Subcutaneous abdominal adipose tissue (tissue), 5 donors: ENCODE measurements around the gene EPS8L2.

Source experiments
- H3K27ac ChIP-seq: one replicate; pipeline ENCODE4 v1.7.0; 2013; ENCODE audit warnings: low read depth, mild to moderate bottlenecking, inconsistent platforms, low read length, moderate library complexity
- H3K27me3 ChIP-seq, 5 donors: one replicate each; pipeline ENCODE4 v1.7.0; 2013; ENCODE audit warnings: low read length in 5 of 5, inconsistent platforms in 1 of 5; ENCODE audit not compliant: control insufficient read depth in 5 of 5, insufficient read depth in 4 of 5
- H3K36me3 ChIP-seq, 5 donors: one replicate each; pipeline ENCODE4 v1.7.0; 2013; ENCODE audit warnings: low read length in 5 of 5; ENCODE audit not compliant: control insufficient read depth in 5 of 5, insufficient read depth in 5 of 5
- H3K4me1 ChIP-seq, 5 donors: one replicate each; pipeline ENCODE4 v1.7.0; 2013; ENCODE audit warnings: low read length in 5 of 5, mild to moderate bottlenecking in 3 of 5, moderate library complexity in 1 of 5; ENCODE audit not compliant: control insufficient read depth in 5 of 5, insufficient read depth in 5 of 5
- H3K4me3 ChIP-seq, 5 donors: one replicate each; pipeline ENCODE4 v1.7.0; 2013; ENCODE audit warnings: low read length in 5 of 5, low read depth in 1 of 5
- H3K9ac ChIP-seq, 5 donors: one replicate each; pipeline ENCODE4 v1.7.0; 2013; ENCODE audit warnings: low read length in 5 of 5, mild to moderate bottlenecking in 4 of 5, moderate library complexity in 3 of 5
- H3K9me3 ChIP-seq, 5 donors: one replicate each; pipeline ENCODE4 v1.7.0; 2013; ENCODE audit warnings: low read length in 5 of 5; ENCODE audit not compliant: control insufficient read depth in 5 of 5
- donor health status: healthy.
- donor health status: healthy.
- donor health status: healthy.
- donor health status: healthy.
- donor health status: healthy.

The EPS8L2 gene

DNA sequence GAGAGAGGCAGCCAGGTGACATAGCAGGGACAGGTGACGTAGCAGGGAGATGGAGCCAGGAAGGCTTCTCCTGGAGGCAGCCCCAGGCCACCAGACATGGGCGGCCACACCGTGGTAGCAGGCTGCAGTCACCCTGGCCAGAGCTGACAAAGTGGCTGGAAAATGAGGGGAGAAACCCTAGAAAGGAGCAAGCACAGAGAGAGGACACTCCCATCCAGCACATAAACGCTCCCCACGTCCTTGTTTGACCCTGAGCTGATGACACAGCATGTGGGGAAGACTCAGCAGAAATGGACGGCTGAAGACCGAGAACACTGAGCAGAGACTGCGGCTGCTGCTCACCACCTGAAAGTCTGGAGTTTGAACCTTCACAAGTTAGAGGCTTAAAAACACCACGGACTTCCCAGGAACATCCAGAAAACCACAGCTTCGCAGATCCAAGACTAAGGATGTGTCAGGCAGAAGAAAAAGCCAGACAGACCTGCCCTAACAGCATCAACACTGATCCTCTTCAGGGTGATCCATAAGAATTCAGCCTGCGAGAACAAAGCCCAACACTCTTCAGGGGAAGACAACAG, 40.2 kb upstream of the EPS8L2 start:
- peak overlapping the region in 1 of 5 donors; percentile 48 for H3K9ac ChIP-seq
- no peak overlapping the region for H3K4me3 ChIP-seq
- H3K36me3 ChIP-seq = peaks cover 0 to 16% (median 9%) of the 10 kb centered on the region in 5 donors
- H3K27ac ChIP-seq = no peak overlapping the region
- H3K27me3 ChIP-seq = no peaks in the 10 kb centered on the region
- H3K9me3 ChIP-seq = no peaks in the 10 kb centered on the region
- peaks cover 3 to 15% (median 11%) of the 10 kb centered on the region in 5 donors for H3K4me1 ChIP-seq

DNA sequence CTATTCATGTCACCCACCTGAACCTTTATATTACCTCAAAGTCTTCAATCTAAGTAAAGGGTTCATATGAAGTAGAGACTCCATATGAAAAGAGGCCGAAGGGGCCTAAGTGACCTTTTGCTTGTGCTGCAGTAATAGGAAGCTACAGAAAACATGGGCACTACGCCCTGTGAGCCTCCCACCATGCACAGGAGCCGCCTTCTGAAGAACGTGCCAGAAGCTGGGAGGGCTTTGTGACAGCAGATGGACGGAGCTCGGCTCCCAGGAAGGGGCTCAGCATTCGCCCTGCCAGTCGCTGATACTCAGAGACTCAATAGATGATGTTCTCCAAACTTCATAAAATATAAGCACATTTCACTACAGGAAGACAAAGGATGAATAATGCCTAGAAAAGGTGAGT, 32.2 kb upstream of the EPS8L2 start:
- Histone ChIP-seq H3K9ac (no peak overlapping the region), H3K27ac (no peak overlapping the region), H3K4me1 (no peaks in the 10 kb centered on the region), H3K27me3 (no peaks in the 10 kb centered on the region), H3K36me3 (peaks cover 4 to 47% (median 33%) of the 10 kb centered on the region in 5 donors), H3K4me3 (no peak overlapping the region), H3K9me3 (no peaks in the 10 kb centered on the region)

- no peak overlapping the region for H3K4me3 ChIP-seq
- no peak overlapping the region for H3K9ac ChIP-seq
- H3K27ac ChIP-seq = no peak overlapping the region
- no peaks in the 10 kb centered on the region for H3K4me1 ChIP-seq
- H3K27me3 ChIP-seq = no peaks in the 10 kb centered on the region
- H3K36me3 ChIP-seq = peaks cover 4 to 51% (median 34%) of the 10 kb centered on the region in 5 donors
- no peaks in the 10 kb centered on the region for H3K9me3 ChIP-seq
Observed at GRCh38 chr11:674406-674805, 31.6 kb upstream of the EPS8L2 start.

DNA sequence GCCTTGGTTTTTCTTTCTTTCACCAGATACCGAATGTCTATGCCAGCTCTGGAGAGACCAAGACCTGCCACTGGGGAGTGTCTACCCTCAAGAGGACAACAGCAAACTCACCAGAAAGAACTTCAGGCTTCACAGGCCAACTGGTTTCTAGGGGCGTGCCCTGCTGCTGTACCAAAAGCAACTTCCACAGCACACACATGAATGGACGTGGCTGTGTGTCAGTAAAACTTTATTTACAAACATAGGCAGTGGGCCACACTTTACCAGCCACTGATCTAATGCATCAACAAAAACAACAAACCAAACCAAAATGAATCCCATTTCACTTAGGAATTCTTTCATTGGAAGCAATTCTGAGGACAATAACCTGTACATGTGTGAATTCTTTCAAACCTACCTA, 27.7 kb upstream of the EPS8L2 start:
- H3K4me1 ChIP-seq = peaks cover 0 to 4% (median 0%) of the 10 kb centered on the region in 5 donors

GRCh38 chr11:679271-680207, 26.5 kb upstream of the EPS8L2 start:
- no peaks in the 10 kb centered on the region for H3K27me3 ChIP-seq
- peaks cover 0 to 72% (median 38%) of the 10 kb centered on the region in 5 donors for H3K36me3 ChIP-seq
- H3K9ac ChIP-seq = no peak overlapping the region
- H3K27ac ChIP-seq = no peak overlapping the region
- H3K9me3 ChIP-seq = peaks cover 0 to 6% (median 0%) of the 10 kb centered on the region in 5 donors
- H3K4me1 ChIP-seq = peaks cover 0 to 4% (median 0%) of the 10 kb centered on the region in 5 donors
- no peak overlapping the region for H3K4me3 ChIP-seq

More for the DNA sequence above, 27.7 kb upstream of the EPS8L2 start:
- Histone ChIP-seq H3K27ac (no peak overlapping the region), H3K27me3 (no peaks in the 10 kb centered on the region), H3K36me3 (peaks cover 0 to 72% (median 43%) of the 10 kb centered on the region in 5 donors), H3K9ac (no peak overlapping the region), H3K9me3 (peaks cover 0 to 6% (median 0%) of the 10 kb centered on the region in 5 donors), H3K4me3 (no peak overlapping the region)

DNA sequence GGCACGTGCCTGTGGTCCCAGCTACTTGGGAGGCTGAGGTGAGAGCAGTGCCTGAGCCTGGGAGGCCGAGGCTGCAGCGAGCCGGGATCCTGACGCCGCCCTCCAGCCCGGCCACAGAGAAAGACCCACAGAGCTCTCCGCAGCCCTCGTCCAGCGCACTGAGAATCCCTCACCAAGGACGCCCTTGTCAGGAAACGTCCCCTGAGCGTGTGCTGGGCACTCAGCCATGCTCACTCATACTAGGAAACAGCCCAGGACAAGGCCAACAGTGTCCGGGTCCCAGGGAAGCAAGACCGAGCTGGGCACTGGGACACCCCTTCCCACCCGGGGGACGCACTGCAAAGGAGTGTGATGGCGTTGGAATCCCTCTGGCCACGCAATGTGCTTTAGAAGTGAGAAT, 25.6 kb upstream of the EPS8L2 start:
- Histone ChIP-seq H3K36me3 (peaks cover 0 to 71% (median 36%) of the 10 kb centered on the region in 5 donors), H3K9me3 (peaks cover 0 to 6% (median 0%) of the 10 kb centered on the region in 5 donors), H3K27me3 (no peaks in the 10 kb centered on the region), H3K27ac (no peak overlapping the region), H3K4me3 (no peak overlapping the region), H3K9ac (no peak overlapping the region), H3K4me1 (peaks cover 0 to 4% (median 0%) of the 10 kb centered on the region in 5 donors)

GRCh38 chr11:680970-681369, 25.1 kb upstream of the EPS8L2 start:
- Histone ChIP-seq H3K4me3 (no peak overlapping the region), H3K9ac (no peak overlapping the region), H3K36me3 (peaks cover 0 to 72% (median 36%) of the 10 kb centered on the region in 5 donors), H3K27me3 (no peaks in the 10 kb centered on the region), H3K27ac (no peak overlapping the region), H3K9me3 (peaks cover 0 to 6% (median 0%) of the 10 kb centered on the region in 5 donors), H3K4me1 (peaks cover 0 to 4% (median 0%) of the 10 kb centered on the region in 5 donors)

DNA sequence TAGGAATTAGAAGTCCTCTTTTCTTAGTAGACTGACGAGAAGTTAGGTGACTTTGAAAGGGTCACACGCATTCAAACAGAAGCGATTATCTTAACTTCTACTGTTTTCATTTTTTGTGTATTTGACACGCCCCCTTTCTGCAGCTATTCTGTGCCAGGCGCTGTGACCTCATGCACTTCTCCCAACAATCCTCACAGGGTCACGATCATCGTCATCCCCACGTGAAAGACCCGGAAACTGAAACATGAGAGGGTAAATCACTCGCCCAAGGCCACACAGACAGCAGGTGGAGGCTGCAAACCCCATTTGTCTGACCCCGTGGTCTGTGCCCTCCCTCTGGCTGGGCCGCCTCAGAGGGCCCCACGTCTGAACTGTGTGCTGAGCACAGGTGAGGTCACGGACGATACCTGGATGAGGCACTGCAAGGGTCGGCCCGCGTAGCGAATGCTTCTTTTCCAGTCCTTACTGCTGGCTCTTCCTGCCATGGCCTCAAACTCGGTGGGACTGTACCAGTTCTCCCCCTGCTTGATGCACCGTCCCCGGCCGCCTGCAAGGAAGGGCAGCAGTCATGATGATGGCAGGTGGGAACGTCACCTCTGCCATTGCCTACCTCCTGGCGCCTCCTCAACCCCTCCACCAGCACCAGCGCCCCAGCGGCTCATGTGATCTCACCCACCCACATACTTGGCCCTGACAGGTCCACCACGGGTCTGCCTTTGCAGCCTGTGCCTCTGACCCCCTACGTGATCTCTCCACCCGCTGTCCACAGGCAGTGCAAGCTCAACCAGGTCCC, 19.4 kb upstream of the EPS8L2 start:
- Histone ChIP-seq H3K9ac (no peak overlapping the region), H3K4me1 (no peaks in the 10 kb centered on the region), H3K36me3 (peaks cover 0 to 74% (median 49%) of the 10 kb centered on the region in 5 donors), H3K27me3 (no peaks in the 10 kb centered on the region), H3K4me3 (no peak overlapping the region), H3K27ac (no peak overlapping the region), H3K9me3 (peaks cover 0 to 6% (median 0%) of the 10 kb centered on the region in 5 donors)

- H3K4me3 ChIP-seq = no peak overlapping the region
- H3K36me3 ChIP-seq = peaks cover 0 to 64% (median 44%) of the 10 kb centered on the region in 5 donors
- H3K9me3 ChIP-seq = no peaks in the 10 kb centered on the region
- H3K27ac ChIP-seq = no peak overlapping the region
- H3K27me3 ChIP-seq = no peaks in the 10 kb centered on the region
- H3K9ac ChIP-seq = no peak overlapping the region
- H3K4me1 ChIP-seq = peaks cover 0 to 3% (median 0%) of the 10 kb centered on the region in 5 donors
Observed at GRCh38 chr11:687751-688150, 18.3 kb upstream of the EPS8L2 start.
